ENCODE results near the gene KCNB1.

- TF ChIP-seq CTCF (IDR thresholded peaks at IDR 0.05) = no peak
- TF ChIP-seq EZH2 (IDR thresholded peaks at IDR 0.05; ENCODE audit: borderline replicate concordance, insufficient read depth, low read depth, low read length, poor library complexity, severe bottlenecking) = no peak
These were observed 102.1 kb downstream of the KCNB1 start for GRCh38 chr20:49380337-49380780.

All from B cell (primary cell).